ENCODE data around the gene FOXO6. TPM values are rescaled to one million over a fixed set of nuclear protein-coding genes. Genes with fewer than 3 reads are reported as not detected.
"Not testable (repeated sequence)": the region's sequence is repeated elsewhere in the genome, so short reads cannot be mapped to it uniquely, and the experiment has no call there.

Gene FOXO6
- total RNA-seq, 1 experiment from 2014 or later: 0.14 TPM

DNA sequence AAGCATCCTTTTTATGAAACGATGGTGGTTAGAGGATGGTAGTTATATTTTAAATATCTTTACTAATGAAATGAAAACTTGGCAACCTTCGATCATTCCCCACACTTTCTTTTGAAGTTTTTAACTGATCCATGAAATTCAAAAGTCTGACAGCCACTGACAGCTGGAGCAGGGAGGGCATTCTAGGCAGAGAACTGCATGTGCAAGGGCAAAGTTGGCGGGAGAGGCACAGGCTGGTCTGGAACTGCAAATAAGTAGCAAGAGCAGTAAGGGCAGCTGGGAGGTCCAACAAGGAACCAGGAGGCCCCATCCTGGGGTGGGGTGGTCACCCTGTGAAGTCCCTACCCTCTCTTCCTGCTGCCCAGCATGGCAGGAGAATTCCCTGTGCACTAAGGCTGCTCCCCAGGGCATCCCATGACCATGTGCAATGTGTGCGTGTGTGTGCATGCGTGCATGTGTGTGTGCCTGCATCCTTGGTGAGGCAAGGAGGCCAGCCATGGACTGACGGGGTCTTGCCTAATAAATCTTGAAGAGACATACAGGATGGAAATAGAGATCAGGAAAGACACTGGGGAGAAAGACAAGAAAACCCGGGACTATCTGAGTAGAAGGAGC, 33.1 kb upstream of the FOXO6 start:
- in situ Hi-C loops (cut with HindIII; ENCODE audit: low pct_unique_long_range_greater_than_20kb, low sequenced_read_pairs): no loop called here
- DNase-seq (ENCODE audit: low read depth): no peak

GRCh38 chr1:41328780-41329640, 32.2 kb upstream of the FOXO6 start:
- DNase-seq (ENCODE audit: low read depth): no peak
- in situ Hi-C loops (cut with HindIII; ENCODE audit: low pct_unique_long_range_greater_than_20kb, low sequenced_read_pairs): no loop called here

DNA sequence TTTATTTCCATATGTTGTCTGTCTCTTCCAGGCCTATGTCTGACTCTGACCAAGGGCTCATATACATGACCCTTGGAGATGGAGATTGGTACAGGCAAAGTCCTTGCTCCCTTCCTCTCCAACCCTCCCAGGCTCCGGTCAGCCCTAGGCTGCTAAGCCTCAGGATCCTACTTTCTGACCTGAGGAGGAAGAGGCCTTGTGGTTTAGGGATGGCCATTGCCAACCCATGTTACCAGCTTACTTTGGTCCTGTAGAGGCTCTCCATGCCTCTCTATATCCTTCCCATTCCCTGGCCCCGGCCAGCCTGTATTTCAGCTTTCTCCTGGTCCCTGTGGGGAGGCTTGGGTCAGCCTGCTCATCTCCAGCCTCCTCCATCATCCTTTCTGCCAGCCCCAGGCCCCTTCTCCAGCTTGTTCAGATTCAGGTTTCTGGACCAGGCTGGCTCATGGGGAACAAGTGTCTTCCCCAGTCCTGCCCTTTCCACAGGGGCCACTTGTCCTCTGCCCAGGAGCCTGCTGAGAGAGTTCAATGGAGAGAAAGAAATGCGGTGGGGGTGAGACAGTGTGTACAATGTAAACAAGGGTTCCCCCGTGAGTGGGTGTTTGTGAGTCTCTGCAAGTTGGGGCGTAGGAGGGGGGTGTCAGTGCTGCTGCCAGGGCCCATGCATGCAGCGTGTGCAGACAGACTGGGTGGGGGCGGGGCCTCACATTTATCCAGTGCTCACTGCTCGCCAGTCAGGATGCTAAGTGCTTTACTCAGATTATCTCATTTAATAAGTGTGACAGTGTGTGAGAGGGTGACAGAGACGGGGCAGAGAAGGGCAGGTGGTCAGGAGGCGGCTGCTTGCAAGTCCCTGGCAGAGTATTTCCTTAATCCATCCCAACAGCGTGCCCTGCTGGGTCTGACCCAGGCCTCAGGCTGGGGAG, 31.3 kb upstream of the FOXO6 start:
- in situ Hi-C loops (cut with HindIII; ENCODE audit: low pct_unique_long_range_greater_than_20kb, low sequenced_read_pairs): no loop called here
- DNase-seq (ENCODE audit: low read depth): no peak

DNA sequence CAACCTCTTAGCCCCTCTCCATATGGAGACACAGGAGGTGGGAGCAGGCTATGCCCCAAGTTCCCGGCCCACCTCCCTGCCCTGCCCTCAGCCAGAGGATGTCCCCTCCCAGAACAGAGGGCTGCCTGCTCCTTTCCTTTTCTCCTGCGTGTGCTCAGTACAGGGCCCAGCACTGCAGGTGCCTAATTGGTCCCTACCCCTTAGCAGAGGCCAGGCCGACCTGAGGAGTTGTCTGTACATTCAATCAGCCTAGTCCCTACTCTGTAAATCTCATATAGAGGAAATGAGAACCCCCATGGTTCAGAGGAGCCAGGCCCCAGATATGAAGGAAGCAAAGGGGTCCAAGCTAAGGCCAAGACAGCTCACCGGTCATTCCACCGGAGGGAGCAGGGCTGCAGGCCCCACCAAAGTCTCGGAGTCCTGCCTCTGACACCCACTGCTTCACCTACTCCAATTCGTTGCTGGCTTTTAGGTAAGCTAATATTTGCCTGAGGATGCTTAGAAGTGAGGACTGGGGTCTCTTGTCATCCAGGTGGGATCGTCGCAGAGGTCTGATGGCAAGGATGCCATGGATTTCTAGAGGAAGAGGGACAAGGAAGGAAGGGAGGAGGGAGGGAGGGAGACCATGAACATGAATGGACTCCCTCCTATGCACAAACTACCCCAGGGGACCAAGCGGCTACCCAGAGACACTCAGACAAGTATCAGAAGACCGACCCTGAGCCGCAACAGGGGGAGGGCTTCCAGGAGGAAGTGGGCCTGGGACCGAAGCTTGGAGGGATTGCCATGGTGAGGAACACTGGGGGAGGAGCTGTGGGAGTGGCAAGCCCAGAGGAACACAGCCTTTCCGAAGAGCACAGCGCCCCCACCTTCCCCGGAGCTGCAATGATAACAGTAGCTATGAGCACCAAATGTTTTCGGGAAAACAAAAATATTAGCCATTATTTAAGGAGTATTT, 30.4 kb upstream of the FOXO6 start:
- DNase-seq (ENCODE audit: low read depth): no peak
- in situ Hi-C loops (cut with HindIII; ENCODE audit: low pct_unique_long_range_greater_than_20kb, low sequenced_read_pairs): no loop called here

- in situ Hi-C loops (cut with HindIII; ENCODE audit: low pct_unique_long_range_greater_than_20kb, low sequenced_read_pairs): no loop called here
- DNase-seq (ENCODE audit: low read depth): no peak
Observed at GRCh38 chr1:41331546-41331917, 29.7 kb upstream of the FOXO6 start.

- DNase-seq (ENCODE audit: low read depth); in situ Hi-C loops (cut with HindIII; ENCODE audit: low pct_unique_long_range_greater_than_20kb, low sequenced_read_pairs): not testable (repeated sequence)
Observed at GRCh38 chr1:41332161-41332560, 29.1 kb upstream of the FOXO6 start.

DNA sequence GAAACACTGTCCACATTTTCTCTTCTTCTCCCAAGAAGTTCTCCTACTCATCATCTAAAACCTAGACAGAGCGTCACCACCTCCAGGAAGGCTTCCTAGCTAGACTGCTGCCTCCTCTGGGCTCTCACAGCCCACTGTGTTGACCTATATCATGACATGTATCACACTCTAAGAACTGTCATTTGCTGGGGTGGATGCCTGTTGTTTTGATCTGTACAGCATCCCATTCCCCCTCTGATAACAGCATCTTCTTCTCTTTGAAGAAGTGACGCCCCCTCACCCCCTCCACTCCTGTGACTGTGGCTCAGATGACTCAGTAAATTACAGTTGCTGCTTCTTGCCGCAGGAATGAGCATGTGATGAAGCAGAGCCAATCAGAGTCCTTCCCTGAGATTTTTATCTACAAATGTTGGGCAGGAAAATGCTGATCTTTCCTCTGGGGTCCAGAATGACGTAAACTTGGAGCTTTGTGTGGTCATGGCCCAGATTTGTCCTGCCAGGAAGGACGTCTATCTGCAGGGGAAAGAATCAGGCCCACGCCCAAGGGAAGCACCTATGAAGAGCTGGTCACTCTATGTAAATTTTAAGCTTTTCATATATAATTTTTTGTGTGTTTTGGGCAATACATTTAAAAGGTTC, 28.0 kb upstream of the FOXO6 start:
- in situ Hi-C loops (cut with HindIII; ENCODE audit: low pct_unique_long_range_greater_than_20kb, low sequenced_read_pairs): no loop called here
- DNase-seq (ENCODE audit: low read depth): peak; percentile 29

- in situ Hi-C loops (cut with HindIII; ENCODE audit: low pct_unique_long_range_greater_than_20kb, low sequenced_read_pairs): no loop called here
- DNase-seq (ENCODE audit: low read depth): no peak
Observed at GRCh38 chr1:41338820-41339219, 22.4 kb upstream of the FOXO6 start.

GRCh38 chr1:41340655-41341364, 20.4 kb upstream of the FOXO6 start:
- in situ Hi-C loops (cut with HindIII; ENCODE audit: low pct_unique_long_range_greater_than_20kb, low sequenced_read_pairs): no loop called here
- DNase-seq (ENCODE audit: low read depth): no peak

GRCh38 chr1:41341365-41341683, 19.9 kb upstream of the FOXO6 start:
- DNase-seq (ENCODE audit: low read depth): no peak
- in situ Hi-C loops (cut with HindIII; ENCODE audit: low pct_unique_long_range_greater_than_20kb, low sequenced_read_pairs): no loop called here

DNA sequence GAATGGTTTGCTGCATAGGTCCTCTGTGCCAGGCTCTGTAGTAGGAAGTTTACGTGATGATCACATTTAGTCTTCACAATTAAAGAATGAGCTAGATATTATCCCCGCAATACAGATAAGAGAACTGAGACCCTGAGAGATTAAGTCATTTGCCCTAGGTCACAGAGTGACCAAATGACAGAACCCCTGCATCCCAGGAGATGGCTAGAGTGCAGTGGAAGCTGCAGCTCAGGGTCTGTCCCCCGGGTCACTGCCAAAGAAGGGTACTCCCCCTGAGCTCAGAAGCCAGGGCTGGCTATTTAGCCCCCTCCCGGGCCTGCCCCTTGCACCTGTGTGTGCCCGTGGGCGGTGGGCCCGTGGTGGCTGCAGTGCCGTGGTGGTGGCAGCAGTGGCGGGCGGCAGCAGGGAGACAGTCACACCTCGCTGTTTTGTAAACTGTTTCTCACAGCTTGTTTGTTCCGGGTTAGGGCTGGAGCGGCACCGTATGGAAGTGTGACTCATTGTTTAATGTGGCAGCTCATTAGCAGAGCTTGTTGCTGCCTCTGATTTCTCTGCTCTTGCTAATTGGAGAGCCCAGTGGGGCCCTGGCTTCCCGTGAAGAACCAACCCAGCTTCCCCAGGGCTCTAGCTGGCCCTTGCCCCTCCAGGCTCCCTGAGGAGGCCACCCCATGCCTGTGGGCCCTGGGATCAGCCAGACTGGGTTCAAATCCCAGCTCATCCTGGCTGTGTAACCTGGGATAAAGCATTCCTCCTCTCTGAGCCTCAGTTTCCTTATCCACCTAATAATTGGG, 19.3 kb upstream of the FOXO6 start:
- DNase-seq (ENCODE audit: low read depth): peak; percentile 12
- in situ Hi-C loops (cut with HindIII; ENCODE audit: low pct_unique_long_range_greater_than_20kb, low sequenced_read_pairs): no loop called here

GRCh38 chr1:41342774-41343355, 18.4 kb upstream of the FOXO6 start:
- in situ Hi-C loops (cut with HindIII; ENCODE audit: low pct_unique_long_range_greater_than_20kb, low sequenced_read_pairs): no loop called here
- no peak for DNase-seq (ENCODE audit: low read depth)

DNA sequence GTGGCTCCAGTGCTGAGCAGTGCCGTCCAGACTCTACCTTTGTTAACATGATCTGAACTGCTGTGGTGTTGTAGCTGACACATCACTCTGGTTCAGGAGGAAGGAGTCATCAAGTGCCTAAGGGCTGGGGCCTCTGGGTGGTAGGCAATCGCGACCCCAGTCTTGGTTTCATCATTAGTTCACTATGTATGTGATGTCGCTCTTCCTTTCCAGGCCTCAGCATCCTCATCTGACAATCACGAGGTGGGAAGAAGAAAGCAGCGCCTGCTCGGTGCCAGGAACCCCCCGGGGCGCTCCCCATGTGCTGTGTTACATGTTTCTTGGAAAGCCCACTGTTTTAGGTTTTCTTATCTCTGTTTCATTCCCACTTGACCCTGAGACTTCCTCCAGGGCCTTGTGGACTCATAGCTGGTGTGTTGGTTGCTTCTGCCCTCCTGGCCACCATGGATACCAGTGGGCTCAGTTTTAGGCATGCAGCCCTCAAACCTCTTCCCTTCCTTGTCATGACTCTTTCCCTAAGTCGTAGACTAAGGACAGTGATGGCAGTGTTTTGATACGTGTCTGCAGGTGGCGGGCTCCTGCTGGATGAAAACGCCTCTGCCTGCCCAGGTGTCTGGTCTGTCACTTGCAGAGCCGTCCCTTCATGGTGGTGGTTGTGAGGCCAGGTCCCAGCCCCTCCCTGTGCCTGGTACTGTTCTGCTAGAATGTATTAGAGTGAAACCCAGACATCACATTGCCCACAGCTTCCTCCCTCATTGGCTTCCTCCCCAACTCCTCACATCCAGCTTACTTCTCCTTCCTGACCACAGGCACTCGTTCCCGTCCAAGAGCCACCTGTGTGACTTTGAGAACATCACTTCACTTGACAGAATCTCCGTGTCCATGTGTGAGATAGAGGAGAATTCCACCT, 17.2 kb upstream of the FOXO6 start:
- in situ Hi-C loops (cut with HindIII; ENCODE audit: low pct_unique_long_range_greater_than_20kb, low sequenced_read_pairs): no loop called here
- no peak for DNase-seq (ENCODE audit: low read depth)

DNA sequence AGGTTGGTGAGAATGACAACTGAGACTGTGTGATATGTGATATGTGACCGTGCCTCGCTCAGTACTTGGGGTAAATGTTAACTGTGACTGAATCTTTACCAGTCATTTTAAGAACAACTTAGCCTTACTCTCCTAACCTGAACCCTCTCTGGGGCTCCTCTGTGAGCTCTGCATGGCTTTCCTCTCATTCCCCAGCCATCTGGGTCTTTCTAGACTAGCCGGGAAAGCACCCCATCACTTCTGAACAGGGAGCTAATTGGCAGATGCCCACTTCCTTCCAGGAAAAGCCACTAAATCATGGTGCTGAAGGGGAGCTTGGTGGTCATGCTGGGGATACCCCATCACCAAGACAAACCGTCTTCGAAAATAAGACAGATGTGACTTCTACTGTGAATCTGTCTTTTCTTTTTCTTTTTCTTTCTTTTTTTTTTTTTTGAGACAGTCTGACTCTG, 16.5 kb upstream of the FOXO6 start:
- in situ Hi-C loops (cut with HindIII; ENCODE audit: low pct_unique_long_range_greater_than_20kb, low sequenced_read_pairs): no loop called here

More for the DNA sequence above, 16.5 kb upstream of the FOXO6 start:
- DNase-seq (ENCODE audit: low read depth): no peak
